Progenitor cell of endocrine pancreas (in vitro differentiated cells): ENCODE measurements around the gene CELA2A. TPM values are rescaled to one million over a fixed set of nuclear protein-coding genes. Genes with fewer than 3 reads are reported as not detected.
A peak's percentile ranks its signal among the peaks of the same experiment; 100 is the strongest.

ENCODE experiments used
- DNase-seq: peaks from one replicate; pipeline ENCODE4 v3.0.0; 2021; ENCODE audit warnings: low spot score; ENCODE audit not compliant: unreplicated experiment
- H3K27ac Mint-ChIP-seq: 2 replicates; pipeline ENCODE4 v1.8.0; 2021; ENCODE audit warnings: mild to moderate bottlenecking, moderate library complexity, mixed read lengths
- H3K27me3 Mint-ChIP-seq: 2 replicates; pipeline ENCODE4 v1.8.0; 2021; ENCODE audit warnings: mixed read lengths
- H3K36me3 Mint-ChIP-seq: 2 replicates; pipeline ENCODE4 v1.8.0; 2022; ENCODE audit warnings: mixed read lengths; ENCODE audit not compliant: insufficient read depth
- H3K4me1 Mint-ChIP-seq: 2 replicates; pipeline ENCODE4 v1.8.0; 2021; ENCODE audit warnings: low read depth, mixed read lengths
- H3K4me3 Mint-ChIP-seq: 2 replicates; pipeline ENCODE4 v1.8.0; 2021; ENCODE audit warnings: low read depth, mild to moderate bottlenecking, moderate library complexity, mixed read lengths
- H3K9me3 Mint-ChIP-seq: 2 replicates; pipeline ENCODE4 v1.8.0; 2021; ENCODE audit warnings: low read depth, mixed read lengths
- CTCF ChIP-seq: fragments of 200-600 bp; sonication (generic); IDR thresholded peaks from one replicate; pipeline ENCODE4 v1.5.0; 2021; ENCODE audit warnings: antibody characterized with exemption, mild to moderate bottlenecking; ENCODE audit not compliant: unreplicated experiment
- total RNA-seq: library from RNA; stranded (reverse); gene quantifications from 2 replicates; pipeline ENCODE4 v1.2.1, GENCODE V29; 2021

The CELA2A gene
- total RNA-seq, 1 donor from 2014 or later = not detected

DNA sequence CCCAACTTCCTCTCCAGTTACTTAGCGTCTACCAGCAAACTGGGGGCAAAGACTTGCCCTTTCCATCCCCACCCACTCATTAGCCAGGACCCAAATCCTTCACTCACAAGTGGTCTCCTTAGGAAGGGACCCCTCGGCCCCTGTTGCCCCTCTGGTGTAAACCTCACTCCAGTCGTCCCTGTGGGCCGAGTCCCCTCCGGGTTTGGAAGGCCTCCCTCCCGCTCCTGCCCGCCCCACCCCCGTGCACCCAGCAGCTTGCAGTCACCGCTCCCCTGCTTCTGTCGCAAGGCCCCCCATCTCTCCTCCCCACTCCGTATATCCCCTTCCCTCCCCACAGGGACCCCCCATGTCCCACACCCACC is 45.7 kb upstream of the CELA2A start:
- H3K27ac Mint-ChIP-seq = no peak overlapping the region

DNA sequence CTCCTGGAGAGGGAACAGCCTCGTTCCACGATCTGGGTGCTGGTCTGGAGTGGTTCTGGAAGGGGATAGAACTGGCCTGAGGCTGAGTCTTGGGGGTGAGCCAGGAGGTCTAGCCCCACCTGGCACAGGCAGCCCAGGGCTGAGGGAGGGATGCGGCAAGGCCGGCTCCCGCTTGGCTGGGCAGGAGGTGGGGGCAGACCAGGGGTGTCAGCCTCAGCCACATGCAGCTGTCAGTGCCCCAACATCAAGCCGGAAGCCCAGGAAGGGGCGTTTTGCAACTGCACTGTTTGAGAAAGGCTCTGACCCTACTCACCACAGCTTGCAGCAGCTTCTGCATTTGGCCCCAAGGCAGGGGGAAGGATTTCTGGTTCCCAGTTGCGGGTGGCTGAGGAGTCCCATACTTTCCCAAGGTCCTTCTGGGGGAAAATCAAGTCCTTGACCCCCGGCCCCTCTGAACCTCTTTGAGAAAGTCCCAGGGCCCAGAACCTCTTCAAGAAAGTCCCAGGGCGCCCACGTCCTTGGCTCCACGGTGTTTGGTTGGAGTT is 44.9 kb upstream of the CELA2A start:
- Mint-ChIP-seq H3K27me3 (peaks cover 48% of the 10 kb centered on the region), H3K27ac (no peak overlapping the region), H3K36me3 (no peaks in the 10 kb centered on the region), H3K4me1 (peaks cover 12% of the 10 kb centered on the region), H3K4me3 (peak overlapping the region; percentile 52), H3K9me3 (no peaks in the 10 kb centered on the region)
- no peak for TF ChIP-seq CTCF
- DNase-seq = no peak

More for the DNA sequence above, 45.7 kb upstream of the CELA2A start:
- Mint-ChIP-seq H3K4me1 (peaks cover 12% of the 10 kb centered on the region), H3K27me3 (peaks cover 52% of the 10 kb centered on the region), H3K36me3 (no peaks in the 10 kb centered on the region), H3K4me3 (peak overlapping the region; percentile 83), H3K9me3 (no peaks in the 10 kb centered on the region)
- TF ChIP-seq CTCF = no peak
- no peak for DNase-seq

GRCh38 chr1:15412175-15412800 is 44.2 kb upstream of the CELA2A start:
- Mint-ChIP-seq H3K4me3 (peak overlapping the region; percentile 52), H3K27me3 (peaks cover 42% of the 10 kb centered on the region), H3K4me1 (peaks cover 12% of the 10 kb centered on the region), H3K9me3 (no peaks in the 10 kb centered on the region), H3K27ac (no peak overlapping the region), H3K36me3 (no peaks in the 10 kb centered on the region)
- DNase-seq = no peak
- TF ChIP-seq CTCF = no peak

DNA sequence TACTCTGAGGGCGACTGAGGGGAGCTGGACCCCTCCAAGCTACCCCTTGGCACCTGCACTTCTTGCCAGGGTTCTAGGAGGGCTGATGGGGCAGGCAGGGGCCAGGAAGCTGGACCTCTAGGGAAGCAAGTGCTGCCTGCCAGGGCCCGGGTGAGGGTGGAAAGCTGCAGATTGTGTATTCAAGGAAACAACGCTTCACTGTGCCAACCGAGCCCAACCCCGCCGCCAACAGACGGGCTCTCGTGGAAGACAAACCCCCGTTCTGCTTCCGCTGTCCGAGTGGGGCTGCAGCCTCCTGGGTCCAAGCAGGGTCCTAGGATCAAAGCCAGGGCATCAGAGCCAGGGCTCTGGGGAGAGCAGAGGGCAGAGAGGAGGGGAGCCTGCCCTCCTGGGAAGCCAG is 43.7 kb upstream of the CELA2A start:
- H3K9me3 Mint-ChIP-seq = no peaks in the 10 kb centered on the region
- H3K4me1 Mint-ChIP-seq = peaks cover 13% of the 10 kb centered on the region
- no peaks in the 10 kb centered on the region for H3K36me3 Mint-ChIP-seq
- peaks cover 36% of the 10 kb centered on the region for H3K27me3 Mint-ChIP-seq
- TF ChIP-seq CTCF = no peak
- no peak overlapping the region for H3K27ac Mint-ChIP-seq
- H3K4me3 Mint-ChIP-seq = no peak overlapping the region
- no peak for DNase-seq

DNA sequence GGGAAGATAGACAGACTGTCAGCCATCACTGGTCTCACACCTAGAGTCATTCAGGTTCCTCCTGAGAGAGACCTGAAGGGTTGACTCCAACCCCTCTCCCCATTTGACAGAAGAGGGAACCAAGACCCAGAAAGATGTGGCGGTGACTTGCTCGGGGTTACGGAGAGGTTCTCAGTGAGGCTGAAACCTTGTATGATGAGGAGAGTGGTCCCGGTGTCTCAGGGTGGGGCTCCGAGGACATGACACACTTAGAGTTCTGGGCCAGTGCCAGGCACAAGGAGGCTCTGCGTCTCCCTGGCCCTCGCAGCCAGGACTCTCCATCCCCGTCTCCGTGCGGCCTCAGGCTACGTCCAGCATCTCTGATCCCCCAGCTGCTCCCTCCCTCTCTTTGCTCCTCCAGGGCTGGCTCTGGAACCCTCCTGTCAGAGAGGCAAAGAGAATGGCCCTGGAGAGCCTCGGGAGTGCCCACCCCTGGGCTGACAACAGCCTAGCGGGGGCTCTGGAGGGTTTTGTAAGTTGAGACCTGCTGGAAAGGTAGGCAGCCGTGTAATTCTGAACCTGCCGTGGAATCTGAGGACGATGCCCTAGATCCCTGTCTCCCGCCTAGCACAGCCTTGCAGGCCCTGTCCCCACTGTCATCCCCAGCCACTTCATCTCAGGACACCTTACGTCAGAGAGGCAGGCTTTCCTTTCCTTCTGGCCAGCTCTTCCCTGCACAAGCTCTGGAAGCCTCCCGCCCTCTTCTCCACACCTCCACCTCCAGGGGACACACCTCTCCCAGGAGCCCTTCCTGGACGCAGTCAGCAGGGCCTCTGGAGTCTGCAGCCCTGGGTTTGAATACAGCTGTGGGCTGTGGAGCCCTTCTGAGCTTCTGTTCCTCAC is 42.7 kb upstream of the CELA2A start:
- Mint-ChIP-seq H3K27me3 (peaks cover 29% of the 10 kb centered on the region), H3K4me3 (no peak overlapping the region), H3K9me3 (no peaks in the 10 kb centered on the region), H3K27ac (no peak overlapping the region), H3K36me3 (no peaks in the 10 kb centered on the region), H3K4me1 (peaks cover 13% of the 10 kb centered on the region)
- DNase-seq = no peak
- no peak for TF ChIP-seq CTCF
